Uterus (tissue), 4 donors: ENCODE data around the gene HTT-AS. TPM values are rescaled to one million over a fixed set of nuclear protein-coding genes. Genes with fewer than 3 reads are reported as not detected.
A peak's percentile ranks its signal among the peaks of the same experiment; 100 is the strongest.
"Not testable (repeated sequence)": the region's sequence is repeated elsewhere in the genome, so short reads cannot be mapped to it uniquely, and the experiment has no call there.

ENCODE experiments used
- DNase-seq, 2 donors: peaks; one replicate each; pipeline ENCODE4 v3.0.0-alpha.2; 2019 to 2020
- H3K27ac ChIP-seq, 2 donors: fragments of 200-600 bp; sonication (generic); 1 replicate in 1 of 2; 2 replicates in 1 of 2; pipeline ENCODE4 v1.5.1; 2016 to 2018
- H3K27me3 ChIP-seq, 2 donors: fragments of 200-600 bp; sonication (generic); one replicate each; pipeline ENCODE4 v1.5.1; 2018 to 2019; ENCODE audit warnings: control low read depth in 1 of 2
- H3K36me3 ChIP-seq, 2 donors: fragments of 200-600 bp; sonication (generic); one replicate each; pipeline ENCODE4 v1.5.1; 2019; ENCODE audit warnings: control low read depth in 1 of 2
- H3K4me1 ChIP-seq, 2 donors: fragments of 200-600 bp; sonication (generic); one replicate each; pipeline ENCODE4 v1.5.1; 2018 to 2019; ENCODE audit warnings: control low read depth in 1 of 2
- H3K4me3 ChIP-seq, 2 donors: fragments of 200-600 bp; sonication (generic); 1 replicate in 1 of 2; 2 replicates in 1 of 2; pipeline ENCODE4 v1.5.1; 2018 to 2019; ENCODE audit warnings: mild to moderate bottlenecking in 1 of 2
- H3K9me3 ChIP-seq, 2 donors: fragments of 200-600 bp; sonication (generic); one replicate each; pipeline ENCODE4 v1.5.1; 2019; ENCODE audit warnings: control low read depth in 1 of 2
- POLR2A ChIP-seq, 2 donors: fragments of 450-650 bp; IDR thresholded peaks; one replicate each; pipeline ENCODE4 v1.6.1; 2016; ENCODE audit warnings: antibody characterized with exemption in 2 of 2, mild to moderate bottlenecking in 1 of 2, moderate library complexity in 1 of 2
- intact Hi-C: fragments of 100-400 bp; cut with DNase I; formaldehyde crosslinking; loops from one replicate; pipeline ENCODE4 v1.15.1; 2023; ENCODE audit warnings: low total_unique reads
- total RNA-seq, 4 donors: library from RNA; depleted of rRNA in 3 of 4; stranded (reverse); fragments of >200 nt in 3 of 4; gene quantifications; one replicate each; pipeline versions ENCODE4 v1.1.0 to v1.2.4, GENCODE V29; 2014 to 2023
- TF ChIP-seq, protein P1 (sequence below), 4 experiments: fragments of 200-600 bp in 2 of 4; fragments of 450-650 bp in 2 of 4; sonication (generic) in 2 of 4; IDR thresholded peaks; one replicate each; pipeline ENCODE4 v1.5.1; 2016 to 2019; ENCODE audit warnings: antibody characterized with exemption in 4 of 4, mild to moderate bottlenecking in 2 of 4, moderate library complexity in 1 of 4
- donor health status: DM: yes; HTN: yes; CAD: no.

The HTT-AS gene
- total RNA-seq, 4 donors from 2014 or later, result not detected

DNA sequence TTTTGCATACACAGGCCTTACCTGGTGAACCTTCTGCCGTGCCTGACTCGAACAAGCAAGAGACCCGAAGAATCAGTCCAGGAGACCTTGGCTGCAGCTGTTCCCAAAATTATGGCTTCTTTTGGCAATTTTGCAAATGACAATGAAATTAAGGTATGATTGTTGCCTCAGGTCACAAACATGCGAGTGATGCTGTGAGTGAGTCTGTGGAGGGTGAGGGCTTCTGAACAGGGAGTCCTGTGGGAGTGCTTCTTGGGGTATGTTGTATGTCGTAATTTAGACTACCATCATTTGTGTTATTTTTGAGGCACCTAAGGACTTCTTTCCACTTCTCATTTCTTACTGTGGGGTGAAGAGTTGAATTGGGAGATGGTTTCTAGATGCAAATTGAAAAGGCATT is 32.9 kb upstream of the HTT-AS start:
- intact Hi-C loops, result no loop called here
- Histone ChIP-seq H3K9me3 (no peaks in the 10 kb centered on the region), H3K4me3 (no peak overlapping the region), H3K36me3 (no peaks in the 10 kb centered on the region), H3K4me1 (peaks cover 0 to 6% of the 10 kb centered on the region in 2 donors), H3K27me3 (no peaks in the 10 kb centered on the region), H3K27ac (peak overlapping the region; percentile 62 to 83)
- DNase-seq, result no peak
- TF ChIP-seq POLR2A (IDR thresholded peaks at IDR 0.05), result no peak
- TF ChIP-seq, protein P1, sequence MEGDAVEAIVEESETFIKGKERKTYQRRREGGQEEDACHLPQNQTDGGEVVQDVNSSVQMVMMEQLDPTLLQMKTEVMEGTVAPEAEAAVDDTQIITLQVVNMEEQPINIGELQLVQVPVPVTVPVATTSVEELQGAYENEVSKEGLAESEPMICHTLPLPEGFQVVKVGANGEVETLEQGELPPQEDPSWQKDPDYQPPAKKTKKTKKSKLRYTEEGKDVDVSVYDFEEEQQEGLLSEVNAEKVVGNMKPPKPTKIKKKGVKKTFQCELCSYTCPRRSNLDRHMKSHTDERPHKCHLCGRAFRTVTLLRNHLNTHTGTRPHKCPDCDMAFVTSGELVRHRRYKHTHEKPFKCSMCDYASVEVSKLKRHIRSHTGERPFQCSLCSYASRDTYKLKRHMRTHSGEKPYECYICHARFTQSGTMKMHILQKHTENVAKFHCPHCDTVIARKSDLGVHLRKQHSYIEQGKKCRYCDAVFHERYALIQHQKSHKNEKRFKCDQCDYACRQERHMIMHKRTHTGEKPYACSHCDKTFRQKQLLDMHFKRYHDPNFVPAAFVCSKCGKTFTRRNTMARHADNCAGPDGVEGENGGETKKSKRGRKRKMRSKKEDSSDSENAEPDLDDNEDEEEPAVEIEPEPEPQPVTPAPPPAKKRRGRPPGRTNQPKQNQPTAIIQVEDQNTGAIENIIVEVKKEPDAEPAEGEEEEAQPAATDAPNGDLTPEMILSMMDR (IDR thresholded peaks at IDR 0.05), result no peak

DNA sequence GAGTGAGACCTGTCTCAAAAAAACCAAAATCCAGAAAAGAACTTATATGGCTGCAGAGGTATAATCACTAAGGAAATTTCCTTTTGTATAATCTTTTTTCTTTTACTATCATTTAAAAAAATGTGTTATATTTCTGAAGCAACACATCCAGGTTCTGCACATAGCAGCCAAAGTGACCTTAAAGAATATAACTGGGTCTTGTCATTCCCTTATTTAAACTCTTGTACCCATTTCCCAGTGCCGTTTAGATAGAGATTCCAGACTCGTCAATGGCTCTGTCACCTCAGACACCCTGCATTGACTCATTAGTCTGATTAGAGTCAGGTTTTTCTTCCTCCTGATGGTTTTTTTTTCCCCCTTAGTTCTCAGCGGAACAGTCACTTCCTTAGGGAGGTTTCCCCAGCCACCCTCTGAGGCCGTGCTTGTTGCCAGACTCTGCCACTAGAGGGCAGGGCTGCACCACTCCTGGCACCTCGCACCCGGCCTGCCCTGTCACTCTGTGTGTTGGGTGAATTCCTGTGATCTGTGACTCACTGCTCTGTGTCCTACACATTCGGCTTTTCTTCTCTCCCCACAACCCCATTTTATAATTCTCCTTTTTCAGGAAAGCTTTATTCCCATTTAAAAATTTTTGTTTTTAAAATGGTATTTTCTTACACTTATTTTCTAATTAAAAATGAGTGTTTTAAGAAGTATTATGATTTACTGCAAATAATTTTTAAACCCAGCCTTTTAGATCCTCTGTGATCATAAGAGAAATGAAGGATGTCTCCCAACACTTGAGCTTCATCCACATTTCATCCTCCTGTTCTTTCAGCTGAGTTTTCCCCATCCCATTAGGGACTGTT is 32.2 kb upstream of the HTT-AS start:
- Histone ChIP-seq H3K4me1 (peaks cover 0 to 6% of the 10 kb centered on the region in 2 donors), H3K27ac (peak overlapping the region; percentile 62 to 83)
- intact Hi-C loops, result no loop called here

DNA sequence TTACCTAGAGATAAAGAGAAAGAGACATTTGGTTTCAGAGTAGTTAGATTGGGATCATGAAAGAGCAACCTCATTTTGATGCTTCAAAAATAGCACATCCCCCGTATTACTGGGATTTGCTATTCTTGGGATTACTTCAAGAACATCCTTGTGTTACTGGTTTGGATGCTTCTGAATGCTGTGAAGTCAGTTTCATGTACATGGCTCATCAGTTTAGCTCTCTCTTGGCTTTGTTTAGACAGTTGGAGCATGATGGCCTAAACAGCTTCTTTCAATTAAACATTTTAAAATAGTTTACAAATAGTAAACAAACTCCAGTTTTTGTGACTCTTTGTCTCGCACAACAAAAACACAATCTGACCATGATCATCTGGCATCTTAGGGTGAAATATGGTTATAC is 24.0 kb upstream of the HTT-AS start:
- Histone ChIP-seq H3K36me3 (no peaks in the 10 kb centered on the region), H3K9me3 (no peaks in the 10 kb centered on the region), H3K4me3 (no peak overlapping the region), H3K4me1 (no peaks in the 10 kb centered on the region), H3K27ac (no peak overlapping the region), H3K27me3 (no peaks in the 10 kb centered on the region)
- TF ChIP-seq POLR2A (IDR thresholded peaks at IDR 0.05), result no peak
- TF ChIP-seq, protein P1 (IDR thresholded peaks at IDR 0.05), result no peak
- intact Hi-C loops, result no loop called here
- DNase-seq, result no peak

More for the DNA sequence above, 32.2 kb upstream of the HTT-AS start:
- no peak overlapping the region for H3K4me3 ChIP-seq
- no peaks in the 10 kb centered on the region for H3K27me3 ChIP-seq
- DNase-seq, result peak; percentile 83 to 87
- no peaks in the 10 kb centered on the region for H3K36me3 ChIP-seq
- TF ChIP-seq POLR2A (IDR thresholded peaks at IDR 0.05), result no peak
- TF ChIP-seq, protein P1 (IDR thresholded peaks at IDR 0.05), result peak; percentile 90 to 96 (median 92)
- no peaks in the 10 kb centered on the region for H3K9me3 ChIP-seq

DNA sequence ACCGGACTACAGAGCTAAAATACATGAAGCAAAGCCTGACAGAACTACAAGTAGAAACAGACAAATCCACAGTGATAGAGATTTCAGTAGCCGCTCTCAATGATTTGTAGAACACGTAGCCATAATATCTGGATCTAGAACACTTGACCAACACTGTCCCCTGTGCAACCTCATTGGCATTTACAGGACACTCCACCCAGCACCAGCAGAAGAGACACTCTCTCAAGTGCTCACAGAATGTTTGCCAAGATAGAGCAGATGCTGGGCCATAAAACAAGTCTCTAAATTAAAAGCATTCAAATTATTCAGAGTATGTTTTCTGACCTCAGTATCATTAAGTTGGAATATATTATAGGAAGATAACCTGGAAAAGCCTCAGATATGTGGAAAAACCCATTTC is 21.9 kb upstream of the HTT-AS start:
- Histone ChIP-seq H3K27me3 (no peaks in the 10 kb centered on the region), H3K4me3 (no peak overlapping the region), H3K36me3 (no peaks in the 10 kb centered on the region), H3K4me1 (no peaks in the 10 kb centered on the region), H3K27ac (no peak overlapping the region), H3K9me3 (no peaks in the 10 kb centered on the region)
- intact Hi-C loops, result no loop called here
- TF ChIP-seq, protein P1 (IDR thresholded peaks at IDR 0.05), result no peak
- TF ChIP-seq POLR2A (IDR thresholded peaks at IDR 0.05), result no peak
- no peak for DNase-seq

DNA sequence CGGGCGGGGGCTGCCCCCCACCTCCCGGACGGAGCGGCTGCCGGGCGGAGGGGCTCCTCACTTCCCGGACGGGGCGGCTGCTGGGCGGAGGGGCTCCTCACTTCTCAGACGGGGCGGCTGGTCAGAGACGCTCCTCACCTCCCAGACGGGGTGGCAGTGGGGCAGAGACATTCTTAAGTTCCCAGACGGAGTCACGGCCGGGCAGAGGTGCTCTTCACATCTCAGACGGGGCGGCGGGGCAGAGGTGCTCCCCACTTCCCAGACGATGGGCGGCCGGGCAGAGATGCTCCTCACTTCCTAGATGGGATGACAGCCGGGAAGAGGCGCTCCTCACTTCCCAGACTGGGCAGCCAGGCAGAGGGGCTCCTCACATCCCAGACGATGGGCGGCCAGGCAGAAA is 20.4 kb upstream of the HTT-AS start:
- H3K27me3 ChIP-seq, H3K27ac ChIP-seq, intact Hi-C loops, H3K4me1 ChIP-seq, DNase-seq, H3K36me3 ChIP-seq, H3K4me3 ChIP-seq, H3K9me3 ChIP-seq: not testable (repeated sequence)
